Gastrocnemius medialis (tissue), 4 donors: ENCODE results near the gene TNIP2. TPM values are rescaled to one million over a fixed set of nuclear protein-coding genes. Genes with fewer than 3 reads are reported as not detected.

Source experiments
- ATAC-seq, 2 donors: fragments of 150-250 bp; one replicate each; pipeline ENCODE4 v1.9.1; 2016
- DNase-seq, 2 donors: peaks; one replicate each; pipeline ENCODE4 v3.0.0-alpha.2; 2019
- H3K27ac ChIP-seq, 4 donors: fragments of 200-600 bp; sonication (generic); 1 replicate in 1 of 4; 2 replicates in 3 of 4; pipeline ENCODE4 v1.5.1; 2016 to 2018; ENCODE audit warnings: mild to moderate bottlenecking in 2 of 4, moderate library complexity in 1 of 4
- H3K27me3 ChIP-seq, 3 donors: fragments of 200-600 bp; sonication (generic) in 2 of 3; 1 replicate in 1 of 3; 2 replicates in 2 of 3; pipeline versions ENCODE4 v1.5.1 to v1.6.0; 2016 to 2019; ENCODE audit warnings: mild to moderate bottlenecking in 1 of 3, moderate library complexity in 1 of 3
- H3K36me3 ChIP-seq, 2 donors: fragments of 200-600 bp; sonication (generic) in 1 of 2; one replicate each; pipeline ENCODE4 v1.5.1; 2017 to 2018
- H3K4me1 ChIP-seq, 2 donors: fragments of 200-600 bp; sonication (generic) in 1 of 2; one replicate each; pipeline ENCODE4 v1.5.1; 2016 to 2017; ENCODE audit warnings: mild to moderate bottlenecking in 2 of 2
- H3K4me3 ChIP-seq, 4 donors: fragments of 200-600 bp; sonication (generic) in 3 of 4; 1 replicate in 1 of 4; 2 replicates in 3 of 4; pipeline ENCODE4 v1.5.1; 2016 to 2019; ENCODE audit warnings: mild to moderate bottlenecking in 2 of 4
- H3K9me3 ChIP-seq, 3 donors: fragments of 200-600 bp; sonication (generic) in 2 of 3; 1 replicate in 1 of 3; 2 replicates in 2 of 3; pipeline ENCODE4 v1.5.1; 2016 to 2019
- POLR2A ChIP-seq, 2 donors: fragments of 450-650 bp; IDR thresholded peaks; one replicate each; pipeline ENCODE4 v1.6.1; 2017; ENCODE audit warnings: antibody characterized with exemption in 2 of 2, mild to moderate bottlenecking in 2 of 2, moderate library complexity in 2 of 2
- in situ Hi-C, 4 donors: fragments of 200-750 bp; cut with MboI; loops; one replicate each; pipeline versions ENCODE4 v1.15.0 to v1.8.0; 2017; ENCODE audit warnings: low sequenced_read_pairs in 4 of 4
- intact Hi-C: fragments of 100-400 bp; cut with DNase I; formaldehyde crosslinking; loops from one replicate; pipeline ENCODE4 v1.15.1; 2023; ENCODE audit warnings: low total_unique reads
- total RNA-seq, 4 donors: library from RNA; depleted of rRNA; stranded (reverse); fragments of >200 nt; gene quantifications; one replicate each; pipeline versions ENCODE4 v1.1.0 to v1.2.3, GENCODE V29; 2016
- TF ChIP-seq, protein P1 (sequence below), 5 experiments: fragments of 450-650 bp in 3 of 5; fragments of 200-600 bp in 2 of 5; sonication (generic) in 2 of 5; IDR thresholded peaks in 4 of 5; conservative IDR thresholded peaks in 1 of 5; 1 replicate in 4 of 5; 2 replicates in 1 of 5; pipeline ENCODE4 v1.5.1; 2016 to 2019; ENCODE audit warnings: antibody characterized with exemption in 5 of 5, mild to moderate bottlenecking in 3 of 5, moderate library complexity in 3 of 5

The TNIP2 gene
- total RNA-seq, 4 donors from 2014 or later = 36.1 to 81.9 (median 66.5) TPM

DNA sequence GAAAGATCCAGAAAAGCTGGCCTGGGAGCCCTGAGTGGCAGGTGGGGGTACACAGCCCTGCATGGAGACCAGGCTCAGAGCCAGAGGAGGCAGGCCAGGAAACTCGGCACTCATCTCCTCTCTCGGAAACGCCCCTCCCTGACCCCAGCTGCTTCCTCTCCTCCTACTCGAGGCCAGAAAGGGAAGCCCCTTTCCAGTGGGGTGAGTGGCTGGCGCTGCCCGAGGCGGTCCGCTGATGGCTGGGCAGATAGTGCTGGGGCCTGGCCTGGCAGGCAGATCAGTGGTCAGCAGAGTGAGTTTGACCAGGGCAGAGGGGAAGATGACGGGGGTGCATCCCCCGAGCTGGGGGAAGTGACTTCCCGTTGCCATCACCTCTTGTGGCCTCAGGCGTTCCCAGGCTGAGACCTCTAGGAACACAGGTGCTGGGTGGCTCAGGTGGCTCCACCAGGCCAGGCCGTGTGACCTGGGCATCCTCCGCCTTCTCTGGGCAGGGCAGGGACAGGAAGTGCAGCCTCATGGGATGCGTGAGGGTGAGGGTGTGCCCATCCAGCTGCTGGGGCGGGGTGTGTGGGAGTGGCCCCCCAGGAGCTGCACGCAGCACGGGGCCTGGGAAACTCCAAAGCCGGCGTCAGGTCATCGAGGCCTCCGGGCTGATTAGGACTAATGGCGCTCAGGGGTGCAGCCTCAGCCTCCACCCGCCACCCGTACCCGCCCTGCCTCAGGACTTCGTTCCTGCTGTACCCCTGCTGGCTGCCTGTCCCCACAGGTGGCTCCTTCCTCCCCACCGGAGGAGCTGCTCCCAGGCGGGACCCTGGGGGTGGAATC, 42.5 kb upstream of the TNIP2 start:
- in situ Hi-C loops = no loop called here
- Histone ChIP-seq H3K36me3 (no peaks in the 10 kb centered on the region), H3K4me1 (peaks cover 46 to 48% of the 10 kb centered on the region in 2 donors), H3K27ac (peak overlapping the region; percentile 54 to 64 (median 57)), H3K27me3 (no peaks in the 10 kb centered on the region), H3K4me3 (peak overlapping the region in 2 of 4 donors; percentile 11 to 19), H3K9me3 (no peaks in the 10 kb centered on the region)
- intact Hi-C loops = no loop called here
- DNase-seq = peak in 1 of 2 donors; percentile 55
- ATAC-seq = peak in 1 of 2 donors; percentile 29
- TF ChIP-seq, protein P1, sequence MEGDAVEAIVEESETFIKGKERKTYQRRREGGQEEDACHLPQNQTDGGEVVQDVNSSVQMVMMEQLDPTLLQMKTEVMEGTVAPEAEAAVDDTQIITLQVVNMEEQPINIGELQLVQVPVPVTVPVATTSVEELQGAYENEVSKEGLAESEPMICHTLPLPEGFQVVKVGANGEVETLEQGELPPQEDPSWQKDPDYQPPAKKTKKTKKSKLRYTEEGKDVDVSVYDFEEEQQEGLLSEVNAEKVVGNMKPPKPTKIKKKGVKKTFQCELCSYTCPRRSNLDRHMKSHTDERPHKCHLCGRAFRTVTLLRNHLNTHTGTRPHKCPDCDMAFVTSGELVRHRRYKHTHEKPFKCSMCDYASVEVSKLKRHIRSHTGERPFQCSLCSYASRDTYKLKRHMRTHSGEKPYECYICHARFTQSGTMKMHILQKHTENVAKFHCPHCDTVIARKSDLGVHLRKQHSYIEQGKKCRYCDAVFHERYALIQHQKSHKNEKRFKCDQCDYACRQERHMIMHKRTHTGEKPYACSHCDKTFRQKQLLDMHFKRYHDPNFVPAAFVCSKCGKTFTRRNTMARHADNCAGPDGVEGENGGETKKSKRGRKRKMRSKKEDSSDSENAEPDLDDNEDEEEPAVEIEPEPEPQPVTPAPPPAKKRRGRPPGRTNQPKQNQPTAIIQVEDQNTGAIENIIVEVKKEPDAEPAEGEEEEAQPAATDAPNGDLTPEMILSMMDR (IDR thresholded peaks at IDR 0.05 in 4 of 5, conservative IDR thresholded peaks at IDR 0.05 in 1 of 5) = no peak
- no peak for TF ChIP-seq POLR2A (IDR thresholded peaks at IDR 0.05)

DNA sequence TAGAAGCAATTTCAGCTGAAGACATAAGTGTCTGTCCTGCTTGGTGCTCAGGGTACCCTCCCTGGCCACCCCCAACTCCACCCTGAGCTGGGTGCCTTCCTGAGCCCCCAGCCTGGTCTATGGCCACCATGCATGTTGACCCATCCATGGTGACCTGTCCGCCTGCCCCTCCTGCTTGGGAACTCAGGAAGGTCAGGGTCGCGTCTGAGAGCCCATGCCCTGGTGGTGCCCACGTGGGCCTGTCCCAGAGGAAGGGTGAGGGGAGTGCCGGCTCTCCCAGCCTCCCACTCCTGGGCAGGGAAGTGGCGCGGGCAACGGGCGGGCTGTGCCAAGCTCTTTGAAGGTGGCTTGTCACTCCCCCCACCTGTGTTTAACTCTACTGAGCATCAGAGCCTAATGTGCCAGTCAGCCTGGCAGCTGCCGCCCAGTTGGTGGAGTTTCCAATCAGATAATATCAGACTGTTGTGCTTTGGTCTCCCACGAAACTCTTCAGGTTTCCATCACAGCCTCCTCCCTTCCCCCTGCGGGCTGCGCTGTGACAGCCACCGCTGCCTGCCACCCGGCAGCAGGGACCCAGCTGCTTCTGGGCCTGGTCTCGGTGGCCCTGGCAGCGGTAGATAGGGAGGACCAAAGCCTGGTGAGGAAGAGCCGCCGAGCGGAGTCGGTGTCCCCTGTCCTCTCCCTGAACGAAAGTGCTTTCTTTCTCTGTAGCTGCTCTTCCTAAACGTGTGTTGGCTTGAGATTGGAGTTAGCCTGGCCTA, 41.6 kb upstream of the TNIP2 start:
- no peak overlapping the region for H3K4me3 ChIP-seq
- intact Hi-C loops (no loop called here), in situ Hi-C loops (no loop called here)
- DNase-seq (peak in 1 of 2 donors; percentile 8), ATAC-seq (no peak)
- no peaks in the 10 kb centered on the region for H3K36me3 ChIP-seq
- H3K27me3 ChIP-seq = no peaks in the 10 kb centered on the region
- TF ChIP-seq, protein P1 (IDR thresholded peaks at IDR 0.05 in 4 of 5, conservative IDR thresholded peaks at IDR 0.05 in 1 of 5) = no peak
- TF ChIP-seq POLR2A (IDR thresholded peaks at IDR 0.05) = no peak
- peak overlapping the region; percentile 54 to 59 (median 54) for H3K27ac ChIP-seq
- H3K9me3 ChIP-seq = no peaks in the 10 kb centered on the region
- peaks cover 48 to 50% of the 10 kb centered on the region in 2 donors for H3K4me1 ChIP-seq

DNA sequence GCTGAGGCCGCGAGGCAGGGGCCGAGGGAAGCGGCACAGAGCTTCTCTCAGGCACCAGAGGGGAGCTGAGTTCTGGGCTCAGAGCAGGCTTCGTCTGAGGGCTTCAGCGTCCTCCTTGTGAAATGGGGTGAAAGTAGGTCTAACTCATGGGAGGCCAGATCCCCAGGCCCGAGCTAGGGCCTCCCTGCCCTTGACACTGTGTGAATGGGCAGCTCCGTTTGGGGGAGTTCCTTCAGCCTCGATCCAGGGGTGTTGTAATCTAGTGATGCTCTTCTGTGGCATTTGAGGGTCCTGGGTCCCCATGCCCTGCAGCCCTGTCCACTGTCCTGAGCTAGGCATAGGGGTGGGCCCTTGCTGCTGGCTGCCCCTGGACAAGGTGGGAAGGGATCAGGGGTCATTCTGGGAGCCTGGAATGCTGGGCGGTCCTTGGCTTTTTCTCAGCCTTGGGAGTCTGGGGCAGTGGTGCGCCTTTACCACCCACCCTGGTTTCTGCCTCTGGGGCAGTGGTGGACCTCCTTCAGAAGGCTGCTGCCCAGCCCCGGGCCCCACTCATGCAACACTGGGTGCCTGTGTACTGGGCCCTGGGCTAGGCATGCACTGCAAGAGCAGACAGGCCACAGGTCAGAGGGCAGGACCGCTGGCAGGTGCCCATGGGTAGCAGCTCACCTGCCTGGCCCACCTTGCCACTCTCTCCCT, 40.9 kb upstream of the TNIP2 start:
- in situ Hi-C loops = no loop called here
- ATAC-seq (no peak), DNase-seq (peak in 1 of 2 donors; percentile 8)
- Histone ChIP-seq H3K4me3 (no peak overlapping the region), H3K27me3 (no peaks in the 10 kb centered on the region), H3K36me3 (no peaks in the 10 kb centered on the region), H3K27ac (no peak overlapping the region), H3K4me1 (peaks cover 47 to 48% of the 10 kb centered on the region in 2 donors), H3K9me3 (no peaks in the 10 kb centered on the region)
- intact Hi-C loops = no loop called here
- TF ChIP-seq POLR2A (IDR thresholded peaks at IDR 0.05) = no peak
- TF ChIP-seq, protein P1 (IDR thresholded peaks at IDR 0.05 in 4 of 5, conservative IDR thresholded peaks at IDR 0.05 in 1 of 5) = no peak

DNA sequence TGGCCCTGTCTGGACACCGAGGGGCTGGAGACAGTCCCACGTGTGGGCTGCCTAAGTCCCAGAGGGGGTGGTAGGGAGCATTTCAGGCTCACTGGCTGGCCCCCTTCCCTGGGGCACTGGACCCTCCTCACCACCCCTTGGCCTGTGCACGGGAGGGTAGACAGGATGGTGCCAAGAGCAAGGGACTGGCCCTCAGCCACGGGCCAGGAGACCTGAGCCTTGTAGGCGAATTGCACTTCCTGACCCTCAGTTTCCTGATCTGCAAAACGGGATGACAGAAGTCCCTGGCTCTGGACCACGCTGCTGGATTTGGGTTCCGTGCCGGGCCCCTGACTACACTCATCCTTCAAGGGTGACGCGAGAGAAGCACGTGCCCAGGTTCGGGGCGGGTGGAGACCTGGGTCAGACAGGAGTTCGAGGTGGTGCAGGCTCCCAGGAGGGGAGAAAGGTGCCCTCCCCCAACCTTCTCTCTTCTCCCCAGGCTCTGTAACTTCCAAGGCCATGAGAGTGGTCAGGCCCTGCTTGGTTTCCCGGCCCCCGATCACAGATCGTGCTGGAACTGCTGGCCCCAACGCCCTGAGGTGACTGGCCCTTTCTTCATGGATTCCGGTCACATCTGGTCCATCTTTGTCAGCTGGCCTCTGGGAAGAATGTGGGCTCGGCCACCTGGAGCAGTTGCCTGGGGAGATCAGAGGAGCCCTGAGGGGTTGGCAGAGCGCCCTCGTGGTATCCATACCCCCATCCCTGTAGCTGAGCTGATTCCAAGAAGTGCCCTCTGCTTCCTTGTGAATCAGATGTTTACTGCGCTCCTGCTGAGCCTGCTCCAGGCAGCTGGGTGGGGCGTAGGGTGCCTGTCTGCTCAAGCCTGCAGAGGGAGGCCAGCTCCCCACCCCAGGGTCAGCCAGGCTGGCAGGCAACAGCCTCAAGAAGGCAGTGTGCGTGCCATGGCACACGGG, 40.0 kb upstream of the TNIP2 start:
- H3K27ac ChIP-seq = no peak overlapping the region
- no peaks in the 10 kb centered on the region for H3K27me3 ChIP-seq
- peaks cover 39 to 40% of the 10 kb centered on the region in 2 donors for H3K4me1 ChIP-seq
- peak in 1 of 2 donors; percentile 8 for DNase-seq
- intact Hi-C loops = no loop called here
- H3K9me3 ChIP-seq = no peaks in the 10 kb centered on the region
- no peak overlapping the region for H3K4me3 ChIP-seq
- TF ChIP-seq, protein P1 (IDR thresholded peaks at IDR 0.05 in 4 of 5, conservative IDR thresholded peaks at IDR 0.05 in 1 of 5) = no peak
- no peak for TF ChIP-seq POLR2A (IDR thresholded peaks at IDR 0.05)
- in situ Hi-C loops = no loop called here
- no peaks in the 10 kb centered on the region for H3K36me3 ChIP-seq
- no peak for ATAC-seq
